A549 (cell line): ENCODE results near the gene FAM3B.

ENCODE experiments used
- ESRRA ChIP-seq: fragments of 150-350 bp; IDR thresholded peaks from 2 replicates; pipeline ENCODE4 v1.6.1; 2014; ENCODE audit warnings: mild to moderate bottlenecking, low read length, borderline replicate concordance
- MYC ChIP-seq: IDR thresholded peaks from 2 replicates; pipeline ENCODE4 v1.6.1; 2012; ENCODE audit warnings: mild to moderate bottlenecking, inconsistent platforms, low read length, improper control_type of control experiment, borderline replicate concordance
- POLR2A ChIP-seq: IDR thresholded peaks from 2 replicates; pipeline ENCODE4 v1.6.1; 2012; ENCODE audit warnings: mild to moderate bottlenecking, low read length
- POLR2AphosphoS2 ChIP-seq: conservative IDR thresholded peaks from 2 replicates; pipeline ENCODE4 v1.6.1; 2012; ENCODE audit warnings: low read length, improper control_type of control experiment, inconsistent platforms
- RCOR1 ChIP-seq: fragments of 150-350 bp; IDR thresholded peaks from 2 replicates; pipeline ENCODE4 v1.6.1; 2014; ENCODE audit warnings: antibody characterized with exemption, low read length, low read depth
- SREBF2 ChIP-seq: fragments of 450-650 bp; IDR thresholded peaks from 2 replicates; pipeline ENCODE4 v1.6.1; 2014; ENCODE audit warnings: mild to moderate bottlenecking, moderate library complexity
- TF ChIP-seq, protein P1 (sequence below): fragments of >200 bp; sonication (Bioruptor Twin); formaldehyde crosslinking; IDR thresholded peaks from 3 replicates; pipeline ENCODE4 v1.5.1; 2016

DNA sequence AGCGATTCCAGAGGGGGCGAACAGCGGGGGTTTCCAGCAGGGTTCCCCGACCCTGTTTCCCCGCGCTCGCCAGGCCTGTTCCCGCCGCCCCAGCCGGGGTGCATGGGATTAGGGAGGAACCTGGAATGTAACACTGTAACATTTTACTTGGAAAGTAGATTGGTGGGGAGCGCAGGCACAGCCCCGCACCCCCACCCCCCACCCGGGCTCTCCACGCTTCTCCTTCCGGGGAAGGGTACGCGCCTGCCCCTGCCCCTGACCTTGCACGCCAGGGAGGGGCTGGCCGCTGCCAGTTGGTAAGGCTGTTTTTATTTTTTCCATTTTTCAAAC is 427 bp downstream of the FAM3B start:
- TF ChIP-seq, protein P1, sequence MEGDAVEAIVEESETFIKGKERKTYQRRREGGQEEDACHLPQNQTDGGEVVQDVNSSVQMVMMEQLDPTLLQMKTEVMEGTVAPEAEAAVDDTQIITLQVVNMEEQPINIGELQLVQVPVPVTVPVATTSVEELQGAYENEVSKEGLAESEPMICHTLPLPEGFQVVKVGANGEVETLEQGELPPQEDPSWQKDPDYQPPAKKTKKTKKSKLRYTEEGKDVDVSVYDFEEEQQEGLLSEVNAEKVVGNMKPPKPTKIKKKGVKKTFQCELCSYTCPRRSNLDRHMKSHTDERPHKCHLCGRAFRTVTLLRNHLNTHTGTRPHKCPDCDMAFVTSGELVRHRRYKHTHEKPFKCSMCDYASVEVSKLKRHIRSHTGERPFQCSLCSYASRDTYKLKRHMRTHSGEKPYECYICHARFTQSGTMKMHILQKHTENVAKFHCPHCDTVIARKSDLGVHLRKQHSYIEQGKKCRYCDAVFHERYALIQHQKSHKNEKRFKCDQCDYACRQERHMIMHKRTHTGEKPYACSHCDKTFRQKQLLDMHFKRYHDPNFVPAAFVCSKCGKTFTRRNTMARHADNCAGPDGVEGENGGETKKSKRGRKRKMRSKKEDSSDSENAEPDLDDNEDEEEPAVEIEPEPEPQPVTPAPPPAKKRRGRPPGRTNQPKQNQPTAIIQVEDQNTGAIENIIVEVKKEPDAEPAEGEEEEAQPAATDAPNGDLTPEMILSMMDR: no peak
- TF ChIP-seq RCOR1: no peak
- no peak for TF ChIP-seq POLR2AphosphoS2
- TF ChIP-seq POLR2A: no peak
- no peak for TF ChIP-seq MYC
- TF ChIP-seq ESRRA: no peak
- TF ChIP-seq SREBF2: no peak
